Dedifferentiated amniotic fluid mesenchymal stem cell (primary cell): Measurements from ENCODE around the gene RDH14.

Experiments
- DNase-seq: peaks from one replicate; pipeline ENCODE4 v3.0.0-alpha.2; 2016; ENCODE audit errors: extremely low spot score

RDH14 gene

GRCh38 chr2:18522484-18523146, 37.8 kb downstream of the RDH14 start:
- no peak for DNase-seq

GRCh38 chr2:18520451-18521425, 39.7 kb downstream of the RDH14 start:
- DNase-seq: peak; percentile 83

GRCh38 chr2:18519914-18520450, 40.5 kb downstream of the RDH14 start:
- DNase-seq: no peak

- peak; percentile 39 for DNase-seq
Measured at GRCh38 chr2:18518116-18519111, 42.0 kb downstream of the RDH14 start.

GRCh38 chr2:18517386-18517785, 43.1 kb downstream of the RDH14 start:
- no peak for DNase-seq

- DNase-seq: no peak
Measured at GRCh38 chr2:18516112-18516511, 44.3 kb downstream of the RDH14 start.

- no peak for DNase-seq
Measured at GRCh38 chr2:18514526-18515461, 45.7 kb downstream of the RDH14 start.

- no peak for DNase-seq
Measured at GRCh38 chr2:18510775-18511174, 49.7 kb downstream of the RDH14 start.

- DNase-seq: no peak
Measured at GRCh38 chr2:18506883-18507509, 53.5 kb downstream of the RDH14 start.

- no peak for DNase-seq
Measured at GRCh38 chr2:18505703-18506341, 54.6 kb downstream of the RDH14 start.
